ENCODE data around the gene CD96.
A peak's percentile ranks its signal among the peaks of the same experiment; 100 is the strongest.
"Not testable (repeated sequence)": the region's sequence is repeated elsewhere in the genome, so short reads cannot be mapped to it uniquely, and the experiment has no call there.

Gene CD96

GRCh38 chr3:111635403-111635802 lies 93.4 kb downstream of the CD96 start:
- DNase-seq, result no peak

DNA sequence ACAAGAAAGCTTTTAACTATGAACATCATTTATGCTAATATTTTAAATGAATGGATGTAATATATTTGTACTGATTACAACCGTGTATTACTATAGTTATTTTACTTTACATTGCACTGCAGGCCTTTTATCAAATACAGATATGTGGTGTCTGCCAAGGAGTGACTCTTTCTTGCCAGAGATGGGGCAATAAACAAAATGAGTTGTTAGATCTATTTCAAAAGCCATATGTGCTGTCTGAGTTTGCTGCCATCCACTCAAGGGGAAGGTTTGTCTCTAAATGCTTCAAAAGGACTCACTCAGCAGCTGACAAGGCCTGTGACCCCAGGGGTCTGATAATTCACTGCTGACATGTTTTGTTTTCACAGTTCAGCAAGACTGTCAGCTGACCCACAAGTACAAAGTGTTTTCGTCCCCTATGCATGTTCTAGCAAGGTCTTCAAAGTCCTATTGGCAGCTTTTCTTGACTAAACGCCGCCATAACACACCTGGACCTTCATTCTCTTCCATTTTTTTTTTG lies 94.4 kb downstream of the CD96 start:
- no peak for DNase-seq

GRCh38 chr3:111639316-111639715 lies 97.3 kb downstream of the CD96 start:
- no peak for DNase-seq

DNA sequence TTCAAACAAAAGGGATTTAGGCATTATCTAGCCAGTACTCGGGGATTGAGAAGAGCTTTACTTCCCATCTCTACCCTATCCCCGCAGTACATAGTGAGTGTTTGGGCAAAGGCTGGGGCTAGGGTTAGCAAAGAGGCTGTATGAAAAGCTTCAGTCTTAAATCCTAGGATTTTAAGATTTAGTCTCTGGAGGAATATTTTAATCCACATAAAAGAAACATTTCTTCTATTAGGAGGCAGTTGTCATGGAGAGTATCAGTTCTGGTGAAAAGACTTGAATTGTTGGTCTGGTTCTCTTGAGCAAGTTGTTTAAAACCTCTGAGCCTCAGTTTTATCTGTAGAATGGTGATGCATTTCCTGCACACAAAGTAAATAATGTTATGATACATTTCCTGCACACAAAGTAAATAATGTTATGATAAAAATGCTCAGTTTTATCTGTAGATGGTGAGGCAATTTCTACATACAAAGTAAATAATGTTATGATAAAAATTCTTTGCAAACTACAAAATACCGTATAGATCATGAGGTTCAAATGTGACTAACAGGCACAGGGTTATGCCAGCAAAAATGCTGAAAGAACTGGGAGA lies 107.1 kb downstream of the CD96 start:
- no peak for DNase-seq

GRCh38 chr3:111650378-111651275 lies 108.6 kb downstream of the CD96 start:
- no peak for DNase-seq

DNA sequence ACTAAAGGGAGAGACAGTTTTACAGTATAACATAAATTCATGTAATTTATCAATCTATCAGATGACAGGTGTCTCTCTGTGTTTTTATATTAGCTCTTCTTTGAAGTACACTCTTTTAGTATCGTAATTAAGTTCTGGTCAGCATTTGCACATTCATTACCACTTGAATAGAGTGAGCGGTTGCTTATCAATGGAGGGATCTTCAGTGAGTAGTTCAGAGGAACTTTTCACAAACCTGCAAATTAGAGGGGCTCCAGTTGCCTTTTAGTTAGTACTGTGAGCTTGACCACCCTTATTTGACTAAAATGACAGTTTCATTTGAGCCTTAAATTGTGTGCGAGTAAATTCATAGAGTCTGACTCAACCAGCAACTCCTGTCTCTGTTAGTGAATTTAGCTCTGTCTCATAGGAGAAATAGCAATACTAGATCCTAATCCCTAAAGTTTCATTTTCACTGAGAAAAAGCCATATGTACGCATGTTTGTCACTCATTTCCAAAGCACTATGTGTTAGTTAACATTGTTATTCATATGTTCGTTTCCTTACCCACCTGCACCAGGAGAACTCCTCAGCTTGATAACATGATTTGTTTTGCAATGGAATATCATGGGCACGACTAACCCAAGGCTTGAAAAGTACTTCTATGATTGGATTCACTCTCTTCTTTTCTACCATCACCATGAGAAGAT lies 110.6 kb downstream of the CD96 start:
- DNase-seq, result no peak

- DNase-seq, result no peak
Measured at GRCh38 chr3:111653766-111654165, 111.8 kb downstream of the CD96 start.

DNA sequence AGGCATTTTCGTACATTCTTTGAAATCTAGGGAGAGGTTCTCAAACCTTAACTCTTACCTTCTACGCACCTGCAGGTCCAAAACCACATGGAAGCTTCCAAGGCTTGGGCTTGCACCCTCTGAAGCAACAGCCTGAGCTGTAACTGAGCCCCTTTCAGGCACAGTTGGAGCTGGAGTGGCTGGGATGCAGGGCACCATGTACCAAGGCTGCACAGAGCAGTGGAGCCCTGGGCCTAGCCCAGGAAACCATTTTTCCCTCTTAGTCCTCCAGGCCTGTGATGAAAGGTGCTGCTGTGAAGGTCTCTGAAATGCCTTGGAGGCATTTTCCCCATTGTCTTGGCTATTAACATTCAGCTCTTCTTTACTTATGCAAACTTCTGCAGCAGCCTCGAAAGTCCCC lies 120.0 kb downstream of the CD96 start:
- no peak for DNase-seq

DNA sequence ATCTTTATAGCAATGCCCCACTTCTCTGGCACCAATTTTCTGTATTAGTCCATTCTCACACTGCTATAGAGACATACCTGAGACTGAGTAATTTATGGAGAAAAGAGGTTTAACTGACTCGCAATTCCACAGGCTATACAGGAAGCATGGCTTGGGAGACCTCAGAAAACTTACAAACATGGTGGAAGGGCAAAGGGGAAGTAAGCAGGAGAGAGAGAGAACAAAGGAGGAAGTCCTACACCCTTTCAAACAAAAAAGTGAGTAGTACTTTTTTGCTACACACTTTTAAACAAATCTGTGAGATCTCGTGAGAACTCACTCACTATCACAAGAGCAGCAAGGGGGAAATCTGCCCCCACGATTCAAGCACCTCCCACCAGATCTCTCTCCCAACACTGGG lies 120.9 kb downstream of the CD96 start:
- DNase-seq, result no peak

- DNase-seq, result peak; percentile 19
Measured at GRCh38 chr3:111666041-111666735, 124.2 kb downstream of the CD96 start.

DNA sequence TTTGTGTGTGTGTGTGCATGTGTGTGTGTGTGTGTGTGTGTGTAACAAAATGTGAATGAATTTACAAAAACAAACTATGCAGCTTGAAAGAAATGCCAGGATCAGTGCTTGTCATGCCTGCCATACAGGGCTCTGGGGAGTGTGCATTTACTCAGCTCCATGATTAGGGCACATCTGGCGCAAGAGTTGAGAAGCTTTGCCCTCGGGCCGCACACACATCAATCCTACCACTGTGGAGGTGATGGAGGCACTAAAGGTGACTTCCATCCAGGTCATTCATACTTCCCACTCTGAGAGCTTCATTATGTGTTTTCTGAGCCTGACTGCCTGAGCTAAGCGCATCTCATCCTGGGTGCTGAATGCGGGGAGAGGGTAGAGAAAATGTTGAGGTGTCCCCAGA lies 125.2 kb downstream of the CD96 start:
- no peak for DNase-seq

GRCh38 chr3:111667621-111668239 lies 125.7 kb downstream of the CD96 start:
- DNase-seq, result peak; percentile 30

GRCh38 chr3:111668326-111668725 lies 126.3 kb downstream of the CD96 start:
- DNase-seq, result no peak

GRCh38 chr3:111668888-111669488 lies 127.0 kb downstream of the CD96 start:
- DNase-seq, result peak; percentile 76

- DNase-seq, result peak; percentile 73
Measured at GRCh38 chr3:111669926-111670630, 128.1 kb downstream of the CD96 start.

DNA sequence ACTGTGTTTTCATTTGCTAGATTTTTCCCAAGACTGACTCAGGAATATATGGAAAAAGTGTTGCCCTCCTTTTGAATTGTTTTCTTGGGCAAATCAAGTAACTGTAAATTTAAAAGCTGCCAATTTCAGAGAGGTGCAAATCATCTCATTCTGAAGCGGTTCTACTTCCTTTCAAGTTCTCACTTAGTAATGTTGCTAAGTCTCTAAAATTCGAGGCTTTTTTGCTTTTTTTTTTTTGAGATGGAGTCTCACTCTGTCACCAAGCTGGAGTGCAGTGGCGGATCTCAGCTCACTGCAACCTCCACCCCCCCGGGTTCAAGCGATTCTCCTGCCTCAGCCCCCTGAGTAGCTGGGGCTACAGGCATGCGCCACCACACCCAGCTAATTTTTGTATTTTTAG lies 130.5 kb downstream of the CD96 start:
- DNase-seq, result not testable (repeated sequence)

GRCh38 chr3:111675846-111676210 lies 133.8 kb downstream of the CD96 start:
- no peak for DNase-seq

- peak; percentile 60 for DNase-seq
Measured at GRCh38 chr3:111676211-111677006, 134.4 kb downstream of the CD96 start.

DNA sequence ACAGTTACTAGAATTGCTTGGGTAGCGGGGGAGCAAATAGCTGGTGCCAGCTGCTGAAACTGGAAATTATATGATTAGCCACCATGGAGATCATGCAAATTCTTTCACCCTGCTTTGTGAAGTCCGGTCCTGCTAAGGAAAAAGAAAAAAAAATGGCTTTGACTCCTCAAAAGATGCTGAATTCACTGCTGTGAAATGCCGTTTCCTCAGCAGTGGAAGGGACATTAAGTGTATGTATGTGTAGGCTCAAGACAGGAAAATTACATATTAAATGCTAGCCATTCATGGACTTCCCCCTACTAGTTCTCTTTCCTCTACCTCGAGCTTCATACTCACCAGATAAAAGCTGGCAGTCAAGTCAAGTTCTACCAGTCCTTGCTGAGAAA lies 135.0 kb downstream of the CD96 start:
- no peak for DNase-seq

DNA sequence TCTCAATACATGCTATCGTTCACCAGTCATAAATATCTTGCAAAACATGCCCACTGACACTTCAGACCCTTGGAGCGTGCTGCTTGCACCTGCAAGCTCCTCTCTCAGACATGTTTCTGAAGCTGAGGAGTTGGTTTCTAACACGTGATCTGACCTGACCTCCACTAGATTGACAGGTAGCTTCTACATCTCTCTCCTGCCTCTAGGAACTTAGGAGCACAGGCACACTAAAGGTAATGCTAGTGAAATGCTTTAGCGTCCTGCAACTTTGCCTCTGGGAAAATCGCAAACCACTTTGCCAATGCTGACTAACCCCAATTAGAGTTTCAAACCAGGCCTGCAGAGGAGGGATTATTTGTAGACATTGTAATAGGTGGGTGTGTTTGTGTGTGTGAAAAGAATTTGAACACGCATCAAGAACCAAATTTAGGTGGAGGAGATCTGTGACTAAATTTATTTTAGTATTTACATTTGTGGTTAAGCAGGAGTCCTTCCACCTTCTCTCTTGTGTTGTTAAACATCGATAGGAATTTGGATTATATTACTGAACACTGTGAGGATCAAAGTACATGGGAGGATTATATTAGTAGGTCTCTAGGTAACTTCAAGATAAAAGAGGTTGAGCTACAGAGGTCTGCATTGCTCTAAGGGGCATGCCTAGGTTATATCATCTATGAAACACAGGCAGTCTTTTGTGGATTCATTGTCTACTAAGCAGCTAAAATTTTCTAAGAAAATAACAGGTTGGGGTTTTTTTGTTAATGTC lies 139.8 kb downstream of the CD96 start:
- no peak for DNase-seq

Data from fibroblast of upper back skin (primary cell).